Upper lobe of left lung (tissue), 4 donors: ENCODE data around the gene SOX14.

ENCODE experiments used
- EP300 ChIP-seq, 4 donors: sonication (generic); formaldehyde crosslinking; IDR thresholded peaks; one replicate each; pipeline ENCODE4 v1.5.1; 2017; ENCODE audit warnings: antibody characterized with exemption in 4 of 4, control low read depth in 2 of 4
- POLR2A ChIP-seq, 4 donors: fragments of 450-650 bp; IDR thresholded peaks; one replicate each; pipeline ENCODE4 v1.5.1; 2016 to 2017; ENCODE audit warnings: antibody characterized with exemption in 4 of 4, mild to moderate bottlenecking in 2 of 4
- POLR2AphosphoS5 ChIP-seq, 2 donors: sonication (generic); formaldehyde crosslinking; IDR thresholded peaks; one replicate each; pipeline ENCODE4 v1.5.1; 2017; ENCODE audit warnings: antibody characterized with exemption in 2 of 2
- TF ChIP-seq, protein P1 (sequence below), 6 experiments: fragments of 450-650 bp in 4 of 6; fragments of 200-600 bp in 2 of 6; sonication (generic) in 2 of 6; IDR thresholded peaks; one replicate each; pipeline ENCODE4 v1.5.1; 2016 to 2019; ENCODE audit warnings: antibody characterized with exemption in 6 of 6

DNA sequence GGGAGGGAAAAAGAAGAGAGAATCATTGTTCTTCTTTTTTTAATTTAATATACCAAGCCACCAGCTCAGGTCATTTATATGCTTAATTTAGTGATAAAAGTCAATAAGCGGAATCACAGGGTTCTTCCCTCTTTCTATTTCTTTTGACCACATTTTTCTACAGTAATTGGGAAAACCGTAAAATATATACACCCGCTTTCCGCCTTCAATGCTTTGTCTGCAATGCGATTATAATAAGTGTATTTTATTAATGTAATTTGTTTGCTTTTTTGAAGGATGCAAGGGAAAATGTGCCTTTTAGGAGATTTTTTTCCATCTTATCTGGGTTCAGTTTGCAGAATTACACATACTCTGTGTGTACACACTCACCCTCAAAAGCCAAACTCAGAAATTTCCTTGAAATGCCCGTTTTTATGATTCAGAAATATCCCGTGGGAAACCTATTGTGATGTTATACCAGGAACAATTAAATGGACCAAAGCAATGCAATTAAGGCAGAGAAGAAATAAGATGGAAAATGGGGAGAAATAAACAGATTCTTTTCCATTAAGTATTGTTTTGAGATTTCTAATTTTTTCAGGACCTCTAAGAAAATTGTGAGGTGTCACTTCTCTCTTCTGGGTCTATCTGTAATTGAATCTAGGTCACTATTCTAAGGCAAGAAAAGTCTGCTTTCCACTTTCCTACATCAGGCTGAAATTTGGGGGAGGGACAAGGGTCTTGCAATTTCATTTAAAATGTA, 8.3 kb downstream of the SOX14 start:
- TF ChIP-seq, protein P1, sequence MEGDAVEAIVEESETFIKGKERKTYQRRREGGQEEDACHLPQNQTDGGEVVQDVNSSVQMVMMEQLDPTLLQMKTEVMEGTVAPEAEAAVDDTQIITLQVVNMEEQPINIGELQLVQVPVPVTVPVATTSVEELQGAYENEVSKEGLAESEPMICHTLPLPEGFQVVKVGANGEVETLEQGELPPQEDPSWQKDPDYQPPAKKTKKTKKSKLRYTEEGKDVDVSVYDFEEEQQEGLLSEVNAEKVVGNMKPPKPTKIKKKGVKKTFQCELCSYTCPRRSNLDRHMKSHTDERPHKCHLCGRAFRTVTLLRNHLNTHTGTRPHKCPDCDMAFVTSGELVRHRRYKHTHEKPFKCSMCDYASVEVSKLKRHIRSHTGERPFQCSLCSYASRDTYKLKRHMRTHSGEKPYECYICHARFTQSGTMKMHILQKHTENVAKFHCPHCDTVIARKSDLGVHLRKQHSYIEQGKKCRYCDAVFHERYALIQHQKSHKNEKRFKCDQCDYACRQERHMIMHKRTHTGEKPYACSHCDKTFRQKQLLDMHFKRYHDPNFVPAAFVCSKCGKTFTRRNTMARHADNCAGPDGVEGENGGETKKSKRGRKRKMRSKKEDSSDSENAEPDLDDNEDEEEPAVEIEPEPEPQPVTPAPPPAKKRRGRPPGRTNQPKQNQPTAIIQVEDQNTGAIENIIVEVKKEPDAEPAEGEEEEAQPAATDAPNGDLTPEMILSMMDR (IDR thresholded peaks at IDR 0.05), result no peak
- TF ChIP-seq POLR2A (IDR thresholded peaks at IDR 0.05), result no peak
- no peak for TF ChIP-seq POLR2AphosphoS5 (IDR thresholded peaks at IDR 0.05)
- no peak for TF ChIP-seq EP300 (IDR thresholded peaks at IDR 0.05)
